Muscle of leg (tissue), 11 donors: ENCODE results near the gene ADGRG6. TPM values are rescaled to one million over a fixed set of nuclear protein-coding genes. Genes with fewer than 3 reads are reported as not detected.

Source experiments
- DNase-seq: peaks from one replicate; pipeline ENCODE4 v3.0.0; 2013
- H3K27ac ChIP-seq: one replicate; pipeline ENCODE4 v1.5.1; 2013; ENCODE audit warnings: mild to moderate bottlenecking, low read length, control low read depth
- H3K27me3 ChIP-seq: one replicate; pipeline ENCODE4 v1.6.1; 2013; ENCODE audit warnings: low read length; ENCODE audit not compliant: control insufficient read depth, insufficient read depth
- H3K36me3 ChIP-seq: one replicate; pipeline ENCODE4 v1.6.1; 2013; ENCODE audit warnings: low read length; ENCODE audit not compliant: control insufficient read depth, insufficient read depth
- H3K4me1 ChIP-seq: one replicate; pipeline ENCODE4 v1.6.1; 2013; ENCODE audit warnings: low read length; ENCODE audit not compliant: control insufficient read depth, insufficient read depth
- H3K4me3 ChIP-seq: one replicate; pipeline ENCODE4 v1.5.1; 2013; ENCODE audit warnings: low read length, control low read depth
- H3K9me3 ChIP-seq: replicated peaks from 2 replicates; pipeline ENCODE4 v1.6.1; 2013; ENCODE audit warnings: low read depth, low read length; ENCODE audit not compliant: control insufficient read depth
- WGBS: methylation state at CpG from one replicate; pipeline ENCODE4 v1.1.5; 2013; ENCODE audit warnings: missing lambda C conversion rate; ENCODE audit not compliant: insufficient coverage; 5-methylcytosine and 5-hydroxymethylcytosine counted together
- polyA plus RNA-seq, 8 donors: library from polyadenylated mRNA; unstranded; fragments of 120-200 nt; gene quantifications; one replicate each; pipeline versions ENCODE4 v1.2.1 to v1.2.3, GENCODE V29; 2013; ENCODE audit warnings: inconsistent platforms in 1 of 8, low replicate concordance in 1 of 8; ENCODE audit not compliant: insufficient read length in 8 of 8, insufficient read depth in 1 of 8
- total RNA-seq: library from RNA; stranded (reverse); fragments of 120-200 nt; gene quantifications from one replicate; pipeline ENCODE4 v1.2.4, GENCODE V29; 2013

ADGRG6 gene
- total and polyA plus RNA-seq, 9 donors, result 6.2 to 13.9 (median 10.1) TPM

GRCh38 chr6:142300758-142301650 is 803 bp upstream of the ADGRG6 start:
- Histone ChIP-seq H3K27ac (peak overlapping the region; percentile 37), H3K36me3 (no peaks in the 10 kb centered on the region), H3K4me3 (peak overlapping the region; percentile 57), H3K27me3 (peaks cover 13% of the 10 kb centered on the region), H3K4me1 (peaks cover 6% of the 10 kb centered on the region), H3K9me3 (no peaks in the 10 kb centered on the region)
- DNase-seq, result peak; percentile 74
- WGBS, result 5% methylated on average over 23 of the region's 31 CpGs

GRCh38 chr6:142302421-142303175 is 791 bp downstream of the ADGRG6 start:
- Histone ChIP-seq H3K27me3 (peaks cover 13% of the 10 kb centered on the region), H3K4me1 (peaks cover 6% of the 10 kb centered on the region), H3K36me3 (no peaks in the 10 kb centered on the region), H3K4me3 (peak overlapping the region; percentile 57), H3K27ac (peak overlapping the region; percentile 37), H3K9me3 (no peaks in the 10 kb centered on the region)
- WGBS, result 77% methylated on average over 14 of the region's 18 CpGs
- DNase-seq, result no peak

- Histone ChIP-seq H3K27ac (no peak overlapping the region), H3K9me3 (no peaks in the 10 kb centered on the region), H3K4me3 (peak overlapping the region; percentile 6), H3K27me3 (peaks cover 13% of the 10 kb centered on the region), H3K4me1 (peaks cover 6% of the 10 kb centered on the region), H3K36me3 (no peaks in the 10 kb centered on the region)
- WGBS, result no CpG with 5 or more reads among the region's 2 CpGs
- DNase-seq, result no peak
These were observed 1.3 kb downstream of the ADGRG6 start for GRCh38 chr6:142303176-142303533.

GRCh38 chr6:142304241-142304640 is 2.4 kb downstream of the ADGRG6 start:
- Histone ChIP-seq H3K36me3 (no peaks in the 10 kb centered on the region), H3K27ac (no peak overlapping the region), H3K4me1 (peaks cover 6% of the 10 kb centered on the region), H3K9me3 (no peaks in the 10 kb centered on the region), H3K27me3 (peaks cover 13% of the 10 kb centered on the region), H3K4me3 (no peak overlapping the region)
- WGBS, result no CpG with 5 or more reads among the region's 2 CpGs
- no peak for DNase-seq

GRCh38 chr6:142306736-142307135 is 4.9 kb downstream of the ADGRG6 start:
- no peaks in the 10 kb centered on the region for H3K9me3 ChIP-seq
- H3K27ac ChIP-seq, result no peak overlapping the region
- no CpG with 5 or more reads among the region's 1 CpG for WGBS
- H3K27me3 ChIP-seq, result peaks cover 8% of the 10 kb centered on the region
- peaks cover 2% of the 10 kb centered on the region for H3K4me1 ChIP-seq
- no peaks in the 10 kb centered on the region for H3K36me3 ChIP-seq
- no peak for DNase-seq
- H3K4me3 ChIP-seq, result no peak overlapping the region

- no peak for DNase-seq
- Histone ChIP-seq H3K9me3 (no peaks in the 10 kb centered on the region), H3K4me3 (no peak overlapping the region), H3K27me3 (no peaks in the 10 kb centered on the region), H3K36me3 (no peaks in the 10 kb centered on the region), H3K27ac (no peak overlapping the region), H3K4me1 (no peaks in the 10 kb centered on the region)
- WGBS, result 100% methylated on average over 1 of the region's 2 CpGs
These were observed 6.3 kb downstream of the ADGRG6 start for GRCh38 chr6:142307963-142308748.

GRCh38 chr6:142309426-142309825 is 7.6 kb downstream of the ADGRG6 start:
- WGBS, result no CpG with 5 or more reads among the region's 2 CpGs
- DNase-seq, result no peak
- H3K4me3 ChIP-seq, result no peak overlapping the region
- H3K36me3 ChIP-seq, result no peaks in the 10 kb centered on the region
- H3K4me1 ChIP-seq, result no peaks in the 10 kb centered on the region
- H3K9me3 ChIP-seq, result no peaks in the 10 kb centered on the region
- no peak overlapping the region for H3K27ac ChIP-seq
- H3K27me3 ChIP-seq, result no peaks in the 10 kb centered on the region

GRCh38 chr6:142313284-142313683 is 11.5 kb downstream of the ADGRG6 start:
- no peaks in the 10 kb centered on the region for H3K4me1 ChIP-seq
- no peaks in the 10 kb centered on the region for H3K9me3 ChIP-seq
- H3K27me3 ChIP-seq, result no peaks in the 10 kb centered on the region
- H3K27ac ChIP-seq, result no peak overlapping the region
- WGBS, result no CpG with 5 or more reads among the region's 2 CpGs
- H3K36me3 ChIP-seq, result no peaks in the 10 kb centered on the region
- DNase-seq, result peak; percentile 60
- H3K4me3 ChIP-seq, result no peak overlapping the region

- Histone ChIP-seq H3K36me3 (no peaks in the 10 kb centered on the region), H3K9me3 (no peaks in the 10 kb centered on the region), H3K27ac (no peak overlapping the region), H3K4me3 (no peak overlapping the region), H3K4me1 (no peaks in the 10 kb centered on the region), H3K27me3 (no peaks in the 10 kb centered on the region)
- no peak for DNase-seq
- no CpG with 5 or more reads among the region's 1 CpG for WGBS
These were observed 15.1 kb downstream of the ADGRG6 start for GRCh38 chr6:142316791-142317368.
